Heart left ventricle (tissue), 16 donors: ENCODE results near the gene TMEM163. TPM values are rescaled to one million over a fixed set of nuclear protein-coding genes. Genes with fewer than 3 reads are reported as not detected.

Experiments
- ATAC-seq, 4 donors: fragments of 200-7000 bp; cut with Tn5 transposase; one replicate each; pipeline ENCODE4 v1.9.1; 2020 to 2022; ENCODE audit warnings: moderate library complexity in 4 of 4, mild to moderate bottlenecking in 3 of 4, moderate number of reproducible peaks in 1 of 4
- DNase-seq, 5 donors: peaks; one replicate each; pipeline ENCODE4 v3.0.0-alpha.2; 2020
- H3K27ac ChIP-seq, 12 donors: fragments of 200-600 bp; sonication (generic) in 4 of 12; one replicate each; pipeline versions ENCODE4 v1.5.0 to v1.8.0; 2016 to 2022; ENCODE audit warnings: mild to moderate bottlenecking in 2 of 12
- H3K27me3 ChIP-seq, 9 donors: fragments of 200-600 bp; sonication (generic) in 2 of 9; one replicate each; pipeline versions ENCODE4 v1.5.1 to v1.8.0; 2016 to 2022; ENCODE audit warnings: mild to moderate bottlenecking in 3 of 9
- H3K36me3 ChIP-seq, 9 donors: fragments of 200-600 bp; sonication (generic) in 2 of 9; one replicate each; pipeline versions ENCODE4 v1.5.0 to v1.8.0; 2018 to 2022; ENCODE audit warnings: mild to moderate bottlenecking in 2 of 9
- H3K4me1 ChIP-seq, 12 donors: fragments of 200-600 bp; sonication (generic) in 4 of 12; one replicate each; pipeline versions ENCODE4 v1.5.0 to v1.8.0; 2016 to 2022; ENCODE audit warnings: mild to moderate bottlenecking in 3 of 12
- H3K4me3 ChIP-seq, 12 donors: fragments of 200-600 bp; sonication (generic) in 4 of 12; one replicate each; pipeline versions ENCODE4 v1.5.0 to v1.8.0; 2017 to 2022; ENCODE audit warnings: mild to moderate bottlenecking in 9 of 12, moderate library complexity in 4 of 12
- H3K9me3 ChIP-seq, 12 donors: fragments of 200-600 bp; sonication (generic) in 4 of 12; one replicate each; pipeline versions ENCODE4 v1.5.0 to v1.8.0; 2016 to 2022; ENCODE audit warnings: mild to moderate bottlenecking in 1 of 12
- CTCF ChIP-seq, 12 donors: fragments of 200-600 bp; sonication (generic) in 4 of 12; IDR thresholded peaks; one replicate each; pipeline versions ENCODE4 v1.5.0 to v1.8.0; 2018 to 2022; ENCODE audit warnings: antibody characterized with exemption in 12 of 12, mild to moderate bottlenecking in 5 of 12
- POLR2A ChIP-seq, 2 donors: fragments of 450-650 bp; IDR thresholded peaks; one replicate each; pipeline ENCODE4 v1.6.1; 2017; ENCODE audit warnings: antibody characterized with exemption in 2 of 2, mild to moderate bottlenecking in 2 of 2, moderate library complexity in 2 of 2
- WGBS, 4 donors: extraction: QIAGEN DNeasy Blood & Tissue Kit in 2 of 4; methylation state at CpG; one replicate each; pipeline versions ENCODE4 v1.1.5 to v1.1.7; 2013 to 2018; 5-methylcytosine and 5-hydroxymethylcytosine counted together
- intact Hi-C, 10 donors: fragments of 100-400 bp; cut with DNase I; formaldehyde crosslinking; loops; one replicate each; pipeline versions ENCODE4 v1.11.1 to v1.14.2; 2022
- polyA plus RNA-seq, 2 donors: library from polyadenylated mRNA; stranded (reverse); fragments of 200-250 nt; gene quantifications; one replicate each; pipeline ENCODE4 v1.2.3, GENCODE V29; 2013
- total RNA-seq, 9 donors: library from RNA; depleted of rRNA in 2 of 9; stranded (reverse); fragments of >200 nt in 2 of 9; fragmentation: NEBNext Ultra II Directional in 3 of 9; extraction: Animal tissue kit (Norgen Biotek cat#: 25700) in 3 of 9; gene quantifications; one replicate each; pipeline versions ENCODE4 v1.1.0 to v1.2.4, GENCODE V29; 2016 to 2023
- donor health status: ischemic (EF 13 %, LVEDD 7.1; RV severe dilation, severe dysfunction).
- donor health status: healthy with polysubstance abuse.
- donor health status: DM: no; HTN: yes; CAD: no.
- donor health status: DM: no; HTN: no; CAD: no.
- donor health status: ischemic (EF 25% LVEDD 6.9; RV normal size, moderate dysfunction).
- donor health status: ischemic (EF 25% LVEDD 5.7; RV mildly dilated, moderate dysfunction).
- donor health status: healthy.
- donor health status: DM: yes; HTN: yes; CAD: no.
- donor health status: ischemic (EF 35%, LVEDD 5.7; RV mildly dilated, moderate dysfunction).
- donor health status: nonischemic (EF 11% LVEDD 7.7; RV severe dilation, severe dysfunction).
- donor health status: DM: yes; HTN: yes; CAD: no.
- donor health status: PGD.
- donor health status: ischemic (EF 29% LVEDD 5.4; RV normal size, mild dysfunction).
- donor health status: nonischemic (EF 23%, LVEDD 6.1; RV moderate dilation, normal function).

TMEM163 gene
- total and polyA plus RNA-seq, 11 donors = 0.14 to 1.4 (median 0.47) TPM

GRCh38 chr2:134413912-134414311, 304.9 kb downstream of the TMEM163 start:
- ATAC-seq = no peak
- H3K27me3 ChIP-seq = no peaks in the 10 kb centered on the region
- H3K4me1 ChIP-seq = peaks cover 0 to 34% (median 30%) of the 10 kb centered on the region in 12 donors
- TF ChIP-seq CTCF (IDR thresholded peaks at IDR 0.05) (no peak), POLR2A (IDR thresholded peaks at IDR 0.05) (no peak)
- WGBS, 4 donors = 75 to 86% (median 79%) methylated on average over 2 of the region's 2 CpGs
- intact Hi-C loops = loop anchor here (2.0 to 10.0 kb wide), 10 partner anchors 37 to 529 kb away; no protein-coding TSS in a partner anchor
- H3K36me3 ChIP-seq = peaks cover 0 to 24% (median 17%) of the 10 kb centered on the region in 9 donors
- DNase-seq = no peak
- no peaks in the 10 kb centered on the region for H3K9me3 ChIP-seq
- H3K4me3 ChIP-seq = no peak overlapping the region
- no peak overlapping the region for H3K27ac ChIP-seq

GRCh38 chr2:134413430-134413829, 305.4 kb downstream of the TMEM163 start:
- intact Hi-C loops = loop anchor here (2.0 to 10.0 kb wide), 10 partner anchors 36 to 529 kb away; no protein-coding TSS in a partner anchor
- Histone ChIP-seq H3K27me3 (no peaks in the 10 kb centered on the region), H3K4me1 (peaks cover 0 to 39% (median 35%) of the 10 kb centered on the region in 12 donors), H3K36me3 (peaks cover 0 to 24% (median 16%) of the 10 kb centered on the region in 9 donors), H3K9me3 (no peaks in the 10 kb centered on the region), H3K4me3 (no peak overlapping the region), H3K27ac (no peak overlapping the region)
- 67 to 92% (median 83%) methylated on average over 1 of the region's 1 CpG for WGBS, 4 donors
- TF ChIP-seq CTCF (IDR thresholded peaks at IDR 0.05) = no peak
- no peak for TF ChIP-seq POLR2A (IDR thresholded peaks at IDR 0.05)
- DNase-seq (no peak), ATAC-seq (no peak)

- no peak overlapping the region for H3K27ac ChIP-seq
- no peak overlapping the region for H3K4me3 ChIP-seq
- intact Hi-C loops = loop anchor here (1.0 to 10.0 kb wide), 12 partner anchors 35 to 528 kb away; no protein-coding TSS in a partner anchor
- DNase-seq (no peak), ATAC-seq (no peak)
- no peaks in the 10 kb centered on the region for H3K27me3 ChIP-seq
- WGBS, 4 donors = 72 to 91% (median 81%) methylated on average over 7 to 8 of the region's 8 CpGs
- H3K36me3 ChIP-seq = peaks cover 0 to 27% (median 14%) of the 10 kb centered on the region in 9 donors
- H3K9me3 ChIP-seq = no peaks in the 10 kb centered on the region
- TF ChIP-seq POLR2A (IDR thresholded peaks at IDR 0.05) = no peak
- no peak for TF ChIP-seq CTCF (IDR thresholded peaks at IDR 0.05)
- peaks cover 0 to 46% (median 38%) of the 10 kb centered on the region in 12 donors for H3K4me1 ChIP-seq
Observed at GRCh38 chr2:134412639-134412999, 306.2 kb downstream of the TMEM163 start.

GRCh38 chr2:134411828-134412638, 306.8 kb downstream of the TMEM163 start:
- Histone ChIP-seq H3K36me3 (peaks cover 0 to 33% (median 14%) of the 10 kb centered on the region in 9 donors), H3K4me3 (no peak overlapping the region), H3K9me3 (no peaks in the 10 kb centered on the region), H3K4me1 (peaks cover 0 to 50% (median 38%) of the 10 kb centered on the region in 12 donors), H3K27me3 (no peaks in the 10 kb centered on the region), H3K27ac (peak overlapping the region in 9 of 12 donors; percentile 12 to 64 (median 42))
- TF ChIP-seq POLR2A (IDR thresholded peaks at IDR 0.05) (no peak), CTCF (IDR thresholded peaks at IDR 0.05) (peak; percentile 48 to 82 (median 71))
- WGBS, 4 donors = 40 to 45% (median 43%) methylated on average over 8 of the region's 8 CpGs
- DNase-seq = peak in 4 of 5 donors; percentile 77 to 82 (median 78)
- peak; percentile 92 to 95 (median 94) for ATAC-seq
- intact Hi-C loops = loop anchor here (1.0 to 10.0 kb wide), 13 partner anchors 31 to 527 kb away; no protein-coding TSS in a partner anchor
